ENCODE measurements around the gene DYNLT5. TPM values are rescaled to one million over a fixed set of nuclear protein-coding genes. Genes with fewer than 3 reads are reported as not detected.
"Not testable (repeated sequence)": the region's sequence is repeated elsewhere in the genome, so short reads cannot be mapped to it uniquely, and the experiment has no call there.

Gene DYNLT5
- total RNA-seq, 1 donor, result 1.4 TPM

DNA sequence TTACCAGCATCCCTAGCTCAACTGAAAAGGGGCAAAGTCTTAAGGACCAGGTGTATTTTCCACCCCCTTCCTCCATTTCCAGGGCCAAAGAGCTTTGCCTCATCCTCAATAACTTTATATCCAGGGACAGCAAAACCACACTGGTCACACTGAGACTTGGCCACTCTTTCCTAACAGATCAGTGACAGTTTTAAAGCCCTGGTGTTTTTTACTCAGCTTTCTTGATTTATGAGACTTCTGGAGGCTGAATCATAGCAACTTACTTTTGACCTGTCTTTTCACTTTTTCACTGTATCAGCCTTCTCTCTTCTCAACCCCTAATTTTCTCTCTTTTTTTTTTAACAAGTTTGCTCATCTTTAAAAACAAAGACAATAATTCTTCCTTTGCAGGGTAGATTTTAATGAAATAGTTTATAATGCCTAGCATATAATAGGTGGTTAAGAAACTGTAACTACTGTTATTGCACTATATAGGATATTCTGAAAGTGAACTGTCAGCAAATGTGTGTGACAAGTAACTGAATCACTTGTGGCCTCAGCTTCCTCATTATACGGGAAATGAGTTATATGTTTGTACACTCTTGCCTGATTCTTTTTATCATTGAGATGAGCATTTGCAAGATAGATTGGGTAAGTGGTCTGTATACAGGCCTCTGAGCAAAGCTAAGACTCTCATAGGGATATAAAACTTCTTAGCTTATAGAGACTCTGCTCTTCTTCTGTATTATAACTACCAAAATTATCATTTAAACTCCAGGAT is 19.7 kb upstream of the DYNLT5 start:
- Histone ChIP-seq H3K27ac (ENCODE audit: low read depth, low read length) (peak overlapping the region; percentile 29), H3K4me1 (ENCODE audit: insufficient read depth, low read length) (peaks cover 22% of the 10 kb centered on the region), H3K36me3 (ENCODE audit: insufficient read depth, low read length) (no peaks in the 10 kb centered on the region), H2AFZ (ENCODE audit: low read length) (peak overlapping the region; percentile 3), H3K9me3 (ENCODE audit: low read depth, low read length) (no peaks in the 10 kb centered on the region), H3K4me2 (ENCODE audit: insufficient read depth, low read length) (no peak overlapping the region), H3K27me3 (ENCODE audit: insufficient read depth, low read length) (no peaks in the 10 kb centered on the region), H4K20me1 (ENCODE audit: insufficient read depth, low read length) (no peaks in the 10 kb centered on the region), H3K4me3 (ENCODE audit: insufficient read depth, low read length) (no peak overlapping the region), H3K79me2 (ENCODE audit: insufficient read depth, low read length) (no peaks in the 10 kb centered on the region)
- no peak for TF ChIP-seq CTCF (IDR thresholded peaks at IDR 0.05; ENCODE audit: extremely low read depth, low read depth, low read length)
- DNase-seq (ENCODE audit: insufficient read length, low spot score, missing footprints), result no peak

GRCh38 chr1:66733348-66734017 is 18.8 kb upstream of the DYNLT5 start:
- Histone ChIP-seq H3K4me1 (ENCODE audit: insufficient read depth, low read length) (peaks cover 16% of the 10 kb centered on the region), H3K9me3 (ENCODE audit: low read depth, low read length) (no peaks in the 10 kb centered on the region), H3K4me3 (ENCODE audit: insufficient read depth, low read length) (no peak overlapping the region), H3K4me2 (ENCODE audit: insufficient read depth, low read length) (no peak overlapping the region), H3K27ac (ENCODE audit: low read depth, low read length) (no peak overlapping the region), H2AFZ (ENCODE audit: low read length) (no peak overlapping the region), H3K36me3 (ENCODE audit: insufficient read depth, low read length) (no peaks in the 10 kb centered on the region), H4K20me1 (ENCODE audit: insufficient read depth, low read length) (no peaks in the 10 kb centered on the region), H3K79me2 (ENCODE audit: insufficient read depth, low read length) (no peaks in the 10 kb centered on the region), H3K27me3 (ENCODE audit: insufficient read depth, low read length) (no peaks in the 10 kb centered on the region)
- no peak for DNase-seq (ENCODE audit: insufficient read length, low spot score, missing footprints)
- no peak for TF ChIP-seq CTCF (IDR thresholded peaks at IDR 0.05; ENCODE audit: extremely low read depth, low read depth, low read length)

DNA sequence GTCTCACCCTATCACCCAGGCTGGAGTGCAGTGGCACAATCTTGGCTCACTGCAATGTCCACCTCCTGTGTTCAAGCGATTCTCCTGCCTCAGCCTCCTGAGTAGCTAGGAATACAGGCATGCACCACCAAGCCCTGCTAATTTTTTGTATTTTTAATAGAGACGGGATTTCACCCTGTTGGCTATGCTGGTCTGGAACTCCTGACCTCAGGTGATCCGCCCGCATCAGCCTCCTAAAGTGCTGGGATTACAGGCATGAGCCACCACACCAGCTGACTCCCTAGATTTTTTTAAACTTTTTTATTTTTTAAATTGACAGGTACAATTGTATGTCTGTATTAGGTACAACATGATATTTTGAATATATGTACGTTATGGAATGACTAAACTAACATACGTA is 17.7 kb upstream of the DYNLT5 start:
- peaks cover 22% of the 10 kb centered on the region for H3K4me1 ChIP-seq (ENCODE audit: insufficient read depth, low read length)
- not testable (repeated sequence) for H3K36me3 ChIP-seq (ENCODE audit: insufficient read depth, low read length); DNase-seq (ENCODE audit: insufficient read length, low spot score, missing footprints); H3K4me2 ChIP-seq (ENCODE audit: insufficient read depth, low read length); H3K27me3 ChIP-seq (ENCODE audit: insufficient read depth, low read length); H3K9me3 ChIP-seq (ENCODE audit: low read depth, low read length); H2AFZ ChIP-seq (ENCODE audit: low read length); H3K4me3 ChIP-seq (ENCODE audit: insufficient read depth, low read length); H3K79me2 ChIP-seq (ENCODE audit: insufficient read depth, low read length); H4K20me1 ChIP-seq (ENCODE audit: insufficient read depth, low read length); H3K27ac ChIP-seq (ENCODE audit: low read depth, low read length)

DNA sequence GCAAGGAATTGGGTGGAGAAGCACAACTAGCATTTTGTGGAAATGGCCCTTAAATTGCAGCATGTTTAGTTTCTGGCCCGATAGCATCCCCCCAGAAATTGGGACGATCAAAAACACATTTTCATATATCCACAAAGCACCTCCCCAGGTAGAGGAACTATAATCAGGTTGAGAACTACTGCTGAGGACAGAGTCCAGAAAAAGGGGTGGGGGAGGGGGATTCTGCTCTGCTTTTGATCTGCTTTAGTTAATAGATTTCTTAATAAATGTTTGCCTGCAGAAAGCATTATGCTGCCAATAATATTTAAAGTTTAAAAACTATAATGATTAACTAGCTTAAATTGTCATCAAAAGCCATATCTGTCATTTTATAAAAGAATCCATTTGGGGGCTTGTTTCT is 14.4 kb upstream of the DYNLT5 start:
- Histone ChIP-seq H3K9me3 (ENCODE audit: low read depth, low read length) (no peaks in the 10 kb centered on the region), H4K20me1 (ENCODE audit: insufficient read depth, low read length) (no peaks in the 10 kb centered on the region), H3K27ac (ENCODE audit: low read depth, low read length) (no peak overlapping the region), H3K79me2 (ENCODE audit: insufficient read depth, low read length) (no peaks in the 10 kb centered on the region), H3K27me3 (ENCODE audit: insufficient read depth, low read length) (no peaks in the 10 kb centered on the region), H3K4me2 (ENCODE audit: insufficient read depth, low read length) (no peak overlapping the region), H3K4me1 (ENCODE audit: insufficient read depth, low read length) (peaks cover 14% of the 10 kb centered on the region), H3K4me3 (ENCODE audit: insufficient read depth, low read length) (no peak overlapping the region), H2AFZ (ENCODE audit: low read length) (no peak overlapping the region), H3K36me3 (ENCODE audit: insufficient read depth, low read length) (no peaks in the 10 kb centered on the region)
- no peak for DNase-seq (ENCODE audit: insufficient read length, low spot score, missing footprints)
- TF ChIP-seq CTCF (IDR thresholded peaks at IDR 0.05; ENCODE audit: extremely low read depth, low read depth, low read length), result no peak
